Left ventricle myocardium inferior (tissue), 1 donor: ENCODE measurements around the gene FAM107B. TPM values are rescaled to one million over a fixed set of nuclear protein-coding genes. Genes with fewer than 3 reads are reported as not detected.

Experiments
- DNase-seq: peaks from one replicate; pipeline ENCODE4 v3.0.0-alpha.2; 2020
- H3K27ac ChIP-seq: fragments of 200-600 bp; replicated peaks from 2 replicates; pipeline ENCODE4 v1.8.0; 2021
- H3K27me3 ChIP-seq: fragments of 200-600 bp; 2 replicates; pipeline ENCODE4 v1.8.0; 2021; ENCODE audit warnings: low read depth
- H3K36me3 ChIP-seq: fragments of 200-600 bp; 2 replicates; pipeline ENCODE4 v1.8.0; 2021
- H3K4me1 ChIP-seq: fragments of 200-600 bp; 2 replicates; pipeline ENCODE4 v1.8.0; 2021
- H3K4me3 ChIP-seq: fragments of 200-600 bp; 2 replicates; pipeline ENCODE4 v1.8.0; 2021; ENCODE audit warnings: mild to moderate bottlenecking, moderate library complexity
- H3K9me3 ChIP-seq: fragments of 200-600 bp; replicated peaks from 2 replicates; pipeline ENCODE4 v1.8.0; 2021
- CTCF ChIP-seq: fragments of 200-600 bp; IDR thresholded peaks from 2 replicates; pipeline ENCODE4 v1.8.0; 2021; ENCODE audit warnings: antibody characterized with exemption, mild to moderate bottlenecking, borderline replicate concordance
- intact Hi-C: fragments of 100-400 bp; cut with micrococcal nuclease; formaldehyde crosslinking; loops from one replicate; pipeline ENCODE4 v1.11.0; 2022
- total RNA-seq: library from RNA; stranded (reverse); fragmentation: NEBNext Ultra II Directional; extraction: Animal tissue kit (Norgen Biotek cat#: 25700); gene quantifications from one replicate; pipeline ENCODE4 v1.2.1, GENCODE V29; 2021
- donor health status: DM: no; HTN: yes; CAD: no; lungs with severe emphysema.

The FAM107B gene
- total RNA-seq, 1 donor from 2014 or later = 4.7 TPM

- H3K27ac ChIP-seq = no peak overlapping the region
- intact Hi-C loops = loop anchor here (10.0 kb wide), 1 partner anchor 148 kb away; no protein-coding TSS in a partner anchor
- no peaks in the 10 kb centered on the region for H3K27me3 ChIP-seq
- H3K36me3 ChIP-seq = no peaks in the 10 kb centered on the region
- H3K4me1 ChIP-seq = peaks cover 25% of the 10 kb centered on the region
- no peak for TF ChIP-seq CTCF
- DNase-seq = no peak
- H3K4me3 ChIP-seq = no peak overlapping the region
- peaks cover 5% of the 10 kb centered on the region for H3K9me3 ChIP-seq
Observed at GRCh38 chr10:14606633-14607032, 168.1 kb downstream of the FAM107B start.

- intact Hi-C loops = loop anchor here (10.0 kb wide), 1 partner anchor 149 kb away; no protein-coding TSS in a partner anchor
- Histone ChIP-seq H3K9me3 (peaks cover 5% of the 10 kb centered on the region), H3K4me1 (peaks cover 25% of the 10 kb centered on the region), H3K36me3 (no peaks in the 10 kb centered on the region), H3K4me3 (peak overlapping the region; percentile 69), H3K27ac (peak overlapping the region; percentile 57), H3K27me3 (no peaks in the 10 kb centered on the region)
- DNase-seq = no peak
- TF ChIP-seq CTCF = no peak
Observed at GRCh38 chr10:14605231-14605925, 169.3 kb downstream of the FAM107B start.

GRCh38 chr10:14604181-14605142 lies 170.2 kb downstream of the FAM107B start:
- peaks cover 5% of the 10 kb centered on the region for H3K9me3 ChIP-seq
- peak overlapping the region; percentile 69 for H3K4me3 ChIP-seq
- no peak for TF ChIP-seq CTCF
- H3K4me1 ChIP-seq = peaks cover 25% of the 10 kb centered on the region
- H3K36me3 ChIP-seq = no peaks in the 10 kb centered on the region
- intact Hi-C loops = loop anchor here (10.0 kb wide), 1 partner anchor 150 kb away; no protein-coding TSS in a partner anchor
- H3K27ac ChIP-seq = peak overlapping the region; percentile 57
- peak; percentile 84 for DNase-seq
- no peaks in the 10 kb centered on the region for H3K27me3 ChIP-seq

GRCh38 chr10:14603534-14604102 lies 171.1 kb downstream of the FAM107B start:
- no peak for DNase-seq
- Histone ChIP-seq H3K27ac (peak overlapping the region; percentile 49), H3K9me3 (peaks cover 5% of the 10 kb centered on the region), H3K36me3 (no peaks in the 10 kb centered on the region), H3K4me3 (peak overlapping the region; percentile 69), H3K27me3 (no peaks in the 10 kb centered on the region), H3K4me1 (peaks cover 25% of the 10 kb centered on the region)
- intact Hi-C loops = loop anchor here (10.0 kb wide), 1 partner anchor 151 kb away; no protein-coding TSS in a partner anchor
- TF ChIP-seq CTCF = no peak
